NCI-H146 treated with DMSO at 0.1 percent for 48 hours (cell line): ENCODE results near the gene RAPGEF6.
"Not testable (repeated sequence)": the region's sequence is repeated elsewhere in the genome, so short reads cannot be mapped to it uniquely, and the experiment has no call there.

ENCODE experiments used
- DNase-seq: peaks from one replicate; lab custom pipeline; 2025; ENCODE audit not compliant: unreplicated experiment; lab: John Stamatoyannopoulos, UW

Gene RAPGEF6

GRCh38 chr5:131644370-131644769 is 9.3 kb upstream of the RAPGEF6 start:
- DNase-seq: no peak

GRCh38 chr5:131641494-131641893 is 6.5 kb upstream of the RAPGEF6 start:
- DNase-seq: no peak

- no peak for DNase-seq
Measured at GRCh38 chr5:131640043-131640856, 5.2 kb upstream of the RAPGEF6 start.

GRCh38 chr5:131639148-131639547 is 4.1 kb upstream of the RAPGEF6 start:
- DNase-seq: no peak

- DNase-seq: no peak
Measured at GRCh38 chr5:131637694-131638093, 2.7 kb upstream of the RAPGEF6 start.

GRCh38 chr5:131635684-131636572 is 899 bp upstream of the RAPGEF6 start:
- DNase-seq: peak; percentile 19

- peak; percentile 18 for DNase-seq
Measured at GRCh38 chr5:131634666-131634995, 398 bp downstream of the RAPGEF6 start.

- DNase-seq: no peak
Measured at GRCh38 chr5:131634238-131634637, 791 bp downstream of the RAPGEF6 start.

GRCh38 chr5:131633830-131634229 is 1.2 kb downstream of the RAPGEF6 start:
- DNase-seq: no peak

- no peak for DNase-seq
Measured at GRCh38 chr5:131630963-131631350, 4.1 kb downstream of the RAPGEF6 start.

GRCh38 chr5:131630208-131630962 is 4.6 kb downstream of the RAPGEF6 start:
- no peak for DNase-seq

GRCh38 chr5:131628990-131629389 is 6.0 kb downstream of the RAPGEF6 start:
- no peak for DNase-seq

GRCh38 chr5:131627207-131627865 is 7.7 kb downstream of the RAPGEF6 start:
- no peak for DNase-seq

GRCh38 chr5:131622633-131623032 is 12.4 kb downstream of the RAPGEF6 start:
- no peak for DNase-seq

- not testable (repeated sequence) for DNase-seq
Measured at GRCh38 chr5:131621164-131621563, 13.9 kb downstream of the RAPGEF6 start.

GRCh38 chr5:131619102-131619501 is 15.9 kb downstream of the RAPGEF6 start:
- no peak for DNase-seq

- DNase-seq: no peak
Measured at GRCh38 chr5:131617140-131617822, 17.7 kb downstream of the RAPGEF6 start.

GRCh38 chr5:131615957-131616356 is 19.1 kb downstream of the RAPGEF6 start:
- DNase-seq: no peak

- DNase-seq: no peak
Measured at GRCh38 chr5:131613423-131613822, 21.6 kb downstream of the RAPGEF6 start.

GRCh38 chr5:131611064-131611381 is 24.0 kb downstream of the RAPGEF6 start:
- no peak for DNase-seq
